ENCODE data around the gene NUDCD2. TPM values are rescaled to one million over a fixed set of nuclear protein-coding genes. Genes with fewer than 3 reads are reported as not detected.

The NUDCD2 gene
- total RNA-seq, 1 donor from 2014 or later = 5.7 TPM

- no peak overlapping the region for H3K27ac ChIP-seq (ENCODE audit: low read depth, low read length)
- H3K27me3 ChIP-seq (ENCODE audit: control insufficient read depth in 3 of 3, insufficient read depth in 3 of 3, low read length in 3 of 3) = no peaks in the 10 kb centered on the region
- H3K4me1 ChIP-seq (ENCODE audit: control insufficient read depth in 3 of 3, insufficient read depth in 3 of 3, low read length in 3 of 3) = peaks cover 0 to 2% (median 1%) of the 10 kb centered on the region in 3 donors
- no peak overlapping the region for H3K9ac ChIP-seq (ENCODE audit: low read depth in 1 of 3, low read length in 3 of 3)
- H3K9me3 ChIP-seq (ENCODE audit: control insufficient read depth in 3 of 3, low read length in 3 of 3) = no peaks in the 10 kb centered on the region
- peaks cover 4 to 35% (median 16%) of the 10 kb centered on the region in 3 donors for H3K36me3 ChIP-seq (ENCODE audit: control insufficient read depth in 3 of 3, insufficient read depth in 3 of 3, low read length in 3 of 3)
- H3K4me3 ChIP-seq (ENCODE audit: low read length in 3 of 3) = no peak overlapping the region
Observed at GRCh38 chr5:163453705-163454104, 6.2 kb downstream of the NUDCD2 start.

- no peaks in the 10 kb centered on the region for H3K9me3 ChIP-seq (ENCODE audit: control insufficient read depth in 3 of 3, low read length in 3 of 3)
- no peak overlapping the region for H3K9ac ChIP-seq (ENCODE audit: low read depth in 1 of 3, low read length in 3 of 3)
- no peak overlapping the region for H3K27ac ChIP-seq (ENCODE audit: low read depth, low read length)
- H3K27me3 ChIP-seq (ENCODE audit: control insufficient read depth in 3 of 3, insufficient read depth in 3 of 3, low read length in 3 of 3) = no peaks in the 10 kb centered on the region
- no peak overlapping the region for H3K4me3 ChIP-seq (ENCODE audit: low read length in 3 of 3)
- no peaks in the 10 kb centered on the region for H3K4me1 ChIP-seq (ENCODE audit: control insufficient read depth in 3 of 3, insufficient read depth in 3 of 3, low read length in 3 of 3)
- H3K36me3 ChIP-seq (ENCODE audit: control insufficient read depth in 3 of 3, insufficient read depth in 3 of 3, low read length in 3 of 3) = peaks cover 6 to 43% (median 17%) of the 10 kb centered on the region in 3 donors
Observed at GRCh38 chr5:163451489-163451888, 8.4 kb downstream of the NUDCD2 start.

- no peak overlapping the region for H3K4me3 ChIP-seq (ENCODE audit: low read length in 3 of 3)
- H3K9me3 ChIP-seq (ENCODE audit: control insufficient read depth in 3 of 3, low read length in 3 of 3) = no peaks in the 10 kb centered on the region
- no peak overlapping the region for H3K27ac ChIP-seq (ENCODE audit: low read depth, low read length)
- H3K4me1 ChIP-seq (ENCODE audit: control insufficient read depth in 3 of 3, insufficient read depth in 3 of 3, low read length in 3 of 3) = peaks cover 0 to 3% (median 0%) of the 10 kb centered on the region in 3 donors
- peaks cover 10 to 39% (median 21%) of the 10 kb centered on the region in 3 donors for H3K36me3 ChIP-seq (ENCODE audit: control insufficient read depth in 3 of 3, insufficient read depth in 3 of 3, low read length in 3 of 3)
- no peak overlapping the region for H3K9ac ChIP-seq (ENCODE audit: low read depth in 1 of 3, low read length in 3 of 3)
- H3K27me3 ChIP-seq (ENCODE audit: control insufficient read depth in 3 of 3, insufficient read depth in 3 of 3, low read length in 3 of 3) = no peaks in the 10 kb centered on the region
Observed at GRCh38 chr5:163448491-163448890, 11.4 kb downstream of the NUDCD2 start.

GRCh38 chr5:163447875-163448274, 12.0 kb downstream of the NUDCD2 start:
- no peak overlapping the region for H3K27ac ChIP-seq (ENCODE audit: low read depth, low read length)
- no peak overlapping the region for H3K4me3 ChIP-seq (ENCODE audit: low read length in 3 of 3)
- H3K9ac ChIP-seq (ENCODE audit: low read depth in 1 of 3, low read length in 3 of 3) = no peak overlapping the region
- H3K36me3 ChIP-seq (ENCODE audit: control insufficient read depth in 3 of 3, insufficient read depth in 3 of 3, low read length in 3 of 3) = peaks cover 10 to 38% (median 22%) of the 10 kb centered on the region in 3 donors
- no peaks in the 10 kb centered on the region for H3K27me3 ChIP-seq (ENCODE audit: control insufficient read depth in 3 of 3, insufficient read depth in 3 of 3, low read length in 3 of 3)
- no peaks in the 10 kb centered on the region for H3K9me3 ChIP-seq (ENCODE audit: control insufficient read depth in 3 of 3, low read length in 3 of 3)
- H3K4me1 ChIP-seq (ENCODE audit: control insufficient read depth in 3 of 3, insufficient read depth in 3 of 3, low read length in 3 of 3) = peaks cover 0 to 3% (median 0%) of the 10 kb centered on the region in 3 donors

GRCh38 chr5:163447191-163447590, 12.7 kb downstream of the NUDCD2 start:
- Histone ChIP-seq H3K27ac (ENCODE audit: low read depth, low read length) (no peak overlapping the region), H3K36me3 (ENCODE audit: control insufficient read depth in 3 of 3, insufficient read depth in 3 of 3, low read length in 3 of 3) (peaks cover 15 to 43% (median 27%) of the 10 kb centered on the region in 3 donors), H3K9ac (ENCODE audit: low read depth in 1 of 3, low read length in 3 of 3) (no peak overlapping the region), H3K27me3 (ENCODE audit: control insufficient read depth in 3 of 3, insufficient read depth in 3 of 3, low read length in 3 of 3) (no peaks in the 10 kb centered on the region), H3K4me3 (ENCODE audit: low read length in 3 of 3) (no peak overlapping the region), H3K4me1 (ENCODE audit: control insufficient read depth in 3 of 3, insufficient read depth in 3 of 3, low read length in 3 of 3) (peaks cover 0 to 4% (median 3%) of the 10 kb centered on the region in 3 donors), H3K9me3 (ENCODE audit: control insufficient read depth in 3 of 3, low read length in 3 of 3) (no peaks in the 10 kb centered on the region)

- Histone ChIP-seq H3K4me3 (ENCODE audit: low read length in 3 of 3) (no peak overlapping the region), H3K36me3 (ENCODE audit: control insufficient read depth in 3 of 3, insufficient read depth in 3 of 3, low read length in 3 of 3) (peaks cover 15 to 47% (median 30%) of the 10 kb centered on the region in 3 donors), H3K27ac (ENCODE audit: low read depth, low read length) (no peak overlapping the region), H3K9me3 (ENCODE audit: control insufficient read depth in 3 of 3, low read length in 3 of 3) (no peaks in the 10 kb centered on the region), H3K9ac (ENCODE audit: low read depth in 1 of 3, low read length in 3 of 3) (no peak overlapping the region), H3K27me3 (ENCODE audit: control insufficient read depth in 3 of 3, insufficient read depth in 3 of 3, low read length in 3 of 3) (no peaks in the 10 kb centered on the region), H3K4me1 (ENCODE audit: control insufficient read depth in 3 of 3, insufficient read depth in 3 of 3, low read length in 3 of 3) (peaks cover 3 to 14% (median 6%) of the 10 kb centered on the region in 3 donors)
Observed at GRCh38 chr5:163445345-163445744, 14.6 kb downstream of the NUDCD2 start.

GRCh38 chr5:163444526-163444925, 15.4 kb downstream of the NUDCD2 start:
- peaks cover 8 to 22% (median 13%) of the 10 kb centered on the region in 3 donors for H3K4me1 ChIP-seq (ENCODE audit: control insufficient read depth in 3 of 3, insufficient read depth in 3 of 3, low read length in 3 of 3)
- peaks cover 15 to 50% (median 30%) of the 10 kb centered on the region in 3 donors for H3K36me3 ChIP-seq (ENCODE audit: control insufficient read depth in 3 of 3, insufficient read depth in 3 of 3, low read length in 3 of 3)

GRCh38 chr5:163440954-163441353, 18.9 kb downstream of the NUDCD2 start:
- H3K27me3 ChIP-seq (ENCODE audit: control insufficient read depth in 3 of 3, insufficient read depth in 3 of 3, low read length in 3 of 3) = no peaks in the 10 kb centered on the region
- H3K4me1 ChIP-seq (ENCODE audit: control insufficient read depth in 3 of 3, insufficient read depth in 3 of 3, low read length in 3 of 3) = peaks cover 22 to 29% (median 25%) of the 10 kb centered on the region in 3 donors
- H3K9me3 ChIP-seq (ENCODE audit: control insufficient read depth in 3 of 3, low read length in 3 of 3) = no peaks in the 10 kb centered on the region
- no peak overlapping the region for H3K27ac ChIP-seq (ENCODE audit: low read depth, low read length)
- H3K36me3 ChIP-seq (ENCODE audit: control insufficient read depth in 3 of 3, insufficient read depth in 3 of 3, low read length in 3 of 3) = peaks cover 11 to 38% (median 23%) of the 10 kb centered on the region in 3 donors
- H3K4me3 ChIP-seq (ENCODE audit: low read length in 3 of 3) = no peak overlapping the region
- no peak overlapping the region for H3K9ac ChIP-seq (ENCODE audit: low read depth in 1 of 3, low read length in 3 of 3)

More at GRCh38 chr5:163444526-163444925, 15.4 kb downstream of the NUDCD2 start:
- H3K9me3 ChIP-seq (ENCODE audit: control insufficient read depth in 3 of 3, low read length in 3 of 3) = no peaks in the 10 kb centered on the region
- H3K9ac ChIP-seq (ENCODE audit: low read depth in 1 of 3, low read length in 3 of 3) = no peak overlapping the region
- no peak overlapping the region for H3K4me3 ChIP-seq (ENCODE audit: low read length in 3 of 3)
- H3K27ac ChIP-seq (ENCODE audit: low read depth, low read length) = no peak overlapping the region
- no peaks in the 10 kb centered on the region for H3K27me3 ChIP-seq (ENCODE audit: control insufficient read depth in 3 of 3, insufficient read depth in 3 of 3, low read length in 3 of 3)

GRCh38 chr5:163439092-163439425, 20.8 kb downstream of the NUDCD2 start:
- H3K4me3 ChIP-seq (ENCODE audit: low read length in 3 of 3) = peak overlapping the region in 2 of 3 donors; percentile 1 to 44
- H3K36me3 ChIP-seq (ENCODE audit: control insufficient read depth in 3 of 3, insufficient read depth in 3 of 3, low read length in 3 of 3) = peaks cover 7 to 30% (median 19%) of the 10 kb centered on the region in 3 donors
- H3K27ac ChIP-seq (ENCODE audit: low read depth, low read length) = peak overlapping the region; percentile 96
- H3K9me3 ChIP-seq (ENCODE audit: control insufficient read depth in 3 of 3, low read length in 3 of 3) = no peaks in the 10 kb centered on the region
- peaks cover 19 to 29% (median 25%) of the 10 kb centered on the region in 3 donors for H3K4me1 ChIP-seq (ENCODE audit: control insufficient read depth in 3 of 3, insufficient read depth in 3 of 3, low read length in 3 of 3)
- H3K9ac ChIP-seq (ENCODE audit: low read depth in 1 of 3, low read length in 3 of 3) = peak overlapping the region in 1 of 3 donors; percentile 59
- H3K27me3 ChIP-seq (ENCODE audit: control insufficient read depth in 3 of 3, insufficient read depth in 3 of 3, low read length in 3 of 3) = no peaks in the 10 kb centered on the region

- Histone ChIP-seq H3K36me3 (ENCODE audit: control insufficient read depth in 3 of 3, insufficient read depth in 3 of 3, low read length in 3 of 3) (peaks cover 3 to 20% (median 12%) of the 10 kb centered on the region in 3 donors), H3K27me3 (ENCODE audit: control insufficient read depth in 3 of 3, insufficient read depth in 3 of 3, low read length in 3 of 3) (no peaks in the 10 kb centered on the region), H3K27ac (ENCODE audit: low read depth, low read length) (peak within 1 kb of the TSS; percentile 96), H3K9me3 (ENCODE audit: control insufficient read depth in 3 of 3, low read length in 3 of 3) (no peaks in the 10 kb centered on the region), H3K4me3 (ENCODE audit: low read length in 3 of 3) (peak within 1 kb of the TSS; percentile 75 to 90 (median 87)), H3K9ac (ENCODE audit: low read depth in 1 of 3, low read length in 3 of 3) (peak within 1 kb of the TSS; percentile 83 to 94 (median 92)), H3K4me1 (ENCODE audit: control insufficient read depth in 3 of 3, insufficient read depth in 3 of 3, low read length in 3 of 3) (peaks cover 19 to 29% (median 25%) of the 10 kb centered on the region in 3 donors)
Observed at GRCh38 chr5:163437309-163438182, 22.4 kb downstream of the NUDCD2 start, which contains the start of gene CCNG1. CCNG1 (plus strand) TSS chr5:163437595; CDS start chr5:163439257, 1,662 bp downstream.
